Frontal cortex (tissue), 4 donors: ENCODE data around the gene ANGPTL2. TPM values are rescaled to one million over a fixed set of nuclear protein-coding genes. Genes with fewer than 3 reads are reported as not detected.

Source experiments
- DNase-seq, 2 donors: peaks; one replicate each; pipeline ENCODE4 v3.0.0; 2012; ENCODE audit warnings: low spot score in 2 of 2
- FAIRE-seq: peaks from 2 replicates; lab custom pipeline; 2012; peaks lifted over from hg19 to GRCh38; lab: Jason Lieb, UNC
- total RNA-seq: library from RNA; depleted of rRNA; stranded (reverse); fragments of >200 nt; gene quantifications from one replicate; pipeline ENCODE4 v1.2.3, GENCODE V29; 2014
- donor health status: control.
- donor health status: control.
- donor health status: control.

The ANGPTL2 gene
- total RNA-seq, 1 donor from 2014 or later, result 2.0 TPM

- no peak for DNase-seq
Measured at GRCh38 chr9:127084076-127085039, 38.1 kb downstream of the ANGPTL2 start.

GRCh38 chr9:127083138-127083980 lies 39.1 kb downstream of the ANGPTL2 start:
- FAIRE-seq (no peak), DNase-seq (no peak)

More at GRCh38 chr9:127084076-127085039, 38.1 kb downstream of the ANGPTL2 start:
- no peak for FAIRE-seq

DNA sequence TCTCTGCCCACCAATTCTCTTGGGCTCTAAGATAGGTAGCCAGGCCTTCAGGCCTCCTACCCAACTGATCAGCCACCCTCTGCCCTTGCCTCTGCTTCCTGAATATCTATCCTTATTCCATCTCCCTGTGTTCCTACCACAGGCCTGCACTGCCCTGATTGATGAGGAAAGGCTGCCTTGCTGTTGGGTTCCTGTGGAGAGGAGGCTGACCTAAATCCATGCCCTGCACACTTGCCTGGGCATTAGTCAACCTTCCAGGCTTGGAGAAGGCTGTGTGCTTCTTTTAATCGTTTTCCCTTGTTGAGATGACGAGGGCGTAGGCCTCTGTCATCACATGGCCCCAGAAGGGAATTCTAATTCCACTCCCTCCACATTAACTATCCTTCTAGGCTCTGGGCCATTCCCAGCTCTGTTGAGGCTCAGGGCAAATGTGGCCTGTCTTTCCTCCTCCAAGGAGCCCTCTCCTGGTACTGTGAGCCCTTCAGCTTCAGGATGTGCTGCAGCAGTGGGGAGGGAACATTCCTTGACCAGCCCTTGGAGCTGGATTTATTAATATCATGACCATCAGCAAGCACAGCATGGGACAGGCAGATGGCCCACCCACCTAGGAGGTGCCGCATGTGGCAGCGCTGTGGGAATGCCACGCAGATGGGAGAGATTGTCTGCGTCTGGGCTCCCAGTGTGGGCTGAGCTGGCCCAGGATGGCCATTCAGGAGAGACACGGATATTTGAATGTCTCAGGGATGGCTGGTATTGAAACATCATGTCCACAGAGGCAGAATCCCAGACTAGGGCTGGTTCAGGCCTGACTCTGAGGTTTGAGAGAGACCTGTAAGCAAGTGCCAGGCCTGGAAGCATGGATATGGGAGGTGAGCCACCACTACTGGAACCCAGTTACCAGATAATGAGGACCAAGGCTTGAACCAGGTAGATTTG lies 40.9 kb downstream of the ANGPTL2 start:
- no peak for DNase-seq
- no peak for FAIRE-seq

DNA sequence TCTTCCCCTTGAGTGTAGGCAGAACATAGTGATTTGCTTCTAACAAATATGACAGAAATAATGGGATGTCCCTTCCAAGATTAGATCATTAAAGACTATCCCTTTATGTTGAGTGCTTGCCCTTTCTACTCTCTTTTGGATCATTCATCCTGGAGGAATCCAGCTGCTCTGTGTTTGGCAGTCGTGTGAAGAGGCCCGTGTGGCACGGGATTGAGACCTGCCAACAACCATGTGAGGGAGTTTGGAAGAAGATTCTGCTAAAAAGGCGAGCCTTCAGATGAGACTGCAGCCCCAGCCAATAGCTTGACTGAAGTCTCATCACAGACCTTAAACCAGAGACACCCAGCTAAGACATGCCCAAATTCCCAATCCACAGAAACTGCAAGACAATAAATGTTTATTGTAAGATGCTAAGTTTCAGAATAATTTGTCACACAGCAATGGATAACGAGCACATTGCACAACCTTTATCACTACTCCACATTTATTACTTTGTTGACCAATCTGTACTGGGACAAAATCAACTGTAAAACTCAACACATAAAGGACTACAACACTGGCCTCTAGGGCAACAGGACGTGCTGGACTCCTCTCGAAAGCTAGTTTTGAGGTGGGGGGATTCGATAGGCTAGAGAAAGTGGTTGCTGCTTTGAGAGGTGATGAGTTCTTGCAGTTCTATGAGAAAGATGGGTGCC lies 42.8 kb downstream of the ANGPTL2 start:
- DNase-seq (no peak), FAIRE-seq (no peak)

GRCh38 chr9:127078988-127079387 lies 43.4 kb downstream of the ANGPTL2 start:
- no peak for FAIRE-seq
- no peak for DNase-seq

DNA sequence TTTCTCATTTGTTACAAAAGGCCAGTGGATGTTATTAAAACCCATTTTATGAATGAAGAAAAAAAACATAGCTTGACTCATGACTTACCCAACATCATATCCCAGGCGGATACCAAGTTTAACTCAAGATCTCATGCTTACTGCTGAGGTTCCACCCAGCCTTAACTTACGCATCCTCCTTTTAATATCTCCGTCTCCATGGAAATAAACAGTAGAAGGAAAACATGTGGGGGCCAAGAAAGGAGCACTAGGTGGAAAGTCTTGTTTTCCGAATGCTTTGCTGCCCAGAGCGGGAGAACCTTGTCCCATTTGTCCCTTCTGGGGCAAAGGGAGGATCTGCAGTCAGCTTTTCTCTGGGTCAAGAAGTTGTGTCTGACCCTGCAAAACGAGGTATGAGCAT lies 44.1 kb downstream of the ANGPTL2 start:
- no peak for FAIRE-seq
- DNase-seq, result no peak

GRCh38 chr9:127077644-127077946 lies 44.8 kb downstream of the ANGPTL2 start:
- FAIRE-seq, result no peak

DNA sequence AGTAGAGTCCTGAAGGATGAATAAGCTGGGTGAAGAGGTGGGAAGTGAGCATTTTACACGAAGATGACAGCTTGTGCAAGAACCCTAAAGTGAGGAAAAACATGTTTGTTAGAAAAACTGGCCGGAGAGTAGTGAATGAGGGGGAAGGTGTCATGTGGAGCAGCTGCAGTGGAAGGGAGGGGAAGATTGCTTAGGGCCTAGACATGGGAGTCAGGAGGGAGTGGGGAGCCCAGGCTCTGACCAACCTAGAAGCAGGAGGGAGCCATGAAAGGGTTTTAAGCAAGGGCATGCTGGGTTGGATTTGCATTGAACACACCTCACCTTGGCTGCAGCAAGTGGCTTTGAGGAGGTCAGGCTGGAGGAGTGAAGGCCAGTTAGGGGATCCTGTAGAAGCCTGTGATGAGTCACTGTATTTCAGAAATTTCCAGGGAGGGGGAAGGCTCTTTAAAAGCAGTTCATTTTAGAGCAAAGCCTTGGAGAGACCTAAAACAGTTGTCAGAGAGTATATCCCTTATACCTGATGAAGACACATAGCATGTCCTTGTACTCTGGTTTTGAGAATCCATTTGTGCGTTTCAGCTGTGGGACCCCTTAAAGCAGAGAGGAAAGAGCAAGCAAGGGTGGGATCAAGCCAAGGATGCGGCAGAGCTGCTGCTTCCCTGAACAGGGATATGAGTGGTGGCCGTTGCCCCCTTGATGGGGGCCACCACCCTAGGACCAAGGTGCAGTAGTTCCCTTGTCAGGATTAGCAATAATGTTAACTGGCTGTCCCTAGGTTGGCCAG lies 45.4 kb downstream of the ANGPTL2 start:
- FAIRE-seq (no peak), DNase-seq (no peak)

More at GRCh38 chr9:127077644-127077946, 44.8 kb downstream of the ANGPTL2 start:
- no peak for DNase-seq

DNA sequence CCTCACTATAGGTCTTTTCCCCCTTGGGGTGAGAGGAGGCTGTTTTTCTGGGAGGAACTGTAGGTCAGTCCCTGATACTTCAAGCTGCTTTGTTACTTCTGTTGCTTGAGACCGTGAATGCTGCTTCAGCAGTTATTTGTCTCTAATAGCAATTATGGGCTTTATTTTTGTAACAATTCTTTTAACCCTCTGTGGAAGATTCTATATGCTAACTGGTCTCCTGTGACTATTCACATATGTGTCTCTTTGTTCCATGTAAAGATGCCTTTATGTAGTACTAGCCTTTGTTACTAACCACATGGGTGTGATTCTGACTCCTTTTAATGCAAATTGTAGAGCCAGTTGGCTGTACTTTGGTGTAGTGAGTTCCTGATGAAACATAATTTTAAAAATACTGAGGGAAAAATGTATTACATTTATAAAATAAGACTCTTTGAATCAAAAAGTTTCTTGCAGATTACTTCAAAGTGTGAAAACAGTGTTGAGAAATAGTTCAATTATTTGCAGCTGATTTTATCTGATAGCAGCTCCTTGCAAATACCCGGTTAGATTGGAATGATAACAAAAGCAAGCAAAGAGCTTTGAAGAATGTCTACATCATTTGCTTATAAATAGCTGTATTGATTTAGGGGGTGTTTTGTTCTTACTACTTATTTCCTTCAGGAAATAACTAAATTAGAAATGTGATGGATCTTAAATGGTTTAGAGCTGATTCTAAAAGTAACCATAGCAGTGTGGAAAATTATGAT lies 46.6 kb downstream of the ANGPTL2 start:
- FAIRE-seq (no peak), DNase-seq (no peak)

DNA sequence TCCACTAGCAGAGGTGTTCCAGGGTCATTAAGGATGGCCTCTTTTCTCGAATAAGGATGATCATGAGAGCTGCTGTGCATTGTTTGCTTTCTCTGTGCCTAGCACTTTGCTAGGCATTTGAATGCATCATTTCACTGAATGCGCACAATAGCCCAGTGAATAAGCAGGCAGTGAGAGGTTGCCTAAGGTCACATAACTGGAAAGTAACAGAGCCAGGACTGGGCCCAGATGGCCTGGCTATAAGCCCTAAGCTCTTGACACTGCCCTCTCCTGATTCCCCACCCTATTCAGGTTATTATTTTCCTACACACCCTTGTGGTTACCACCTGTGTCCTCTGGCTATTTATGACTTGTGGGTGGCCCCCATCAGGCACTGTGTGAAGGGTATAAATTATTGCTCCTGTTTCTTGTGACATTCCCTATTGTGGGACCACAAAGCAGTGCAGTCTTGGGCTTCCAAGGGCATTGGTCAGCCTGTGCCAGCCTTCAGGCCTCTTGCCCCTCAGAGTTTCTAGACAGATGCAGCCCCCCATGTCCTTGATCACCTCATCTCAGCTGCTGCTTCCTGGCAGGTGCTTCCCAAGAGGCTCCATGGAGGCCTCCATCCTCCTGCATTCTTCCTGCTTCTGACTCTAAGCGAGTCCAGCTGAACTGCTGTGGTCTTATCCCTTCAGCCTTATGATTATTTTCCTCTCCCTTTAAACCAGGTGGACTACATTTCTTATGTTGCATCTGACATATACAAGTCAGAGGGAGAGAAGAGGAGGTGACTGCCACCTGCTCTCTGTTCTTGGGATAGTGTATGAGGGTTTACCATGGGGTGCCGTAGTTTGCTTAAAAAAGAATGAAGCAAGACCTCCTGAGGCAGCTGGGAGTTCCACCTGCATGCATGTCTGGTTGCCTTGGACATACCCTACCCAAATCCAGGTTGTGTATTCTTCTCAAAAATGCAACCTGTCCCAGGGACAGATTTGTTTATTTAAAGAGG lies 47.6 kb downstream of the ANGPTL2 start:
- no peak for DNase-seq
- FAIRE-seq, result no peak

DNA sequence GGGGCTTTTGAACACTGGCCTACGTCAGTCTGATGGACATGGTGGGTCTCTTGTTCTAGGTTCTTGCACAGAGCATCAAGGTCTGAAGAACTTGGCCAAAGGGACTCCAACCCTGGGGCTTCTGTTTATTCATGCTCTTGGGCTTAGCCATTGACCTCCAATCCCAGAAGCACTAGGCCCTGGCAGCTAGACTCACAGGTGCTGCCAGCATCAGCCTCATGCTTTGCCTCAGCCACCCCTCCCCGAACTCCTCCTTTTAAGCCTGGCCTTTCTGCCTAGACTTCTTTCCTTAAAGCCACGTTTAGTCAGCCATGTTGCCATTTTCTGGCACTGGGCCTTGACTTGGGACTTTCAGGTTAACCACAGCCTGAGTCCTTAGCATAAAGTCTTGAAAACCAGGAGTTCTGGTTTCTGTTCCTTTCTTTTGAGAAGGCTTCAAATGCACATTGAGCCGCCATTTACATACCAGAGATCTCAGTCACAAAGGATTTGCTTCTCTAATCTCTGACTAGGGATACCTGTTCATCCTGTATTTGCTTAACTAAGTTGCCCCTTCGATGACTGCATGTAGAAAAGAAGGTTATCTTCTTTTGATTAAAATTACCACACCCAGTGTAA lies 54.7 kb downstream of the ANGPTL2 start:
- no peak for FAIRE-seq

DNA sequence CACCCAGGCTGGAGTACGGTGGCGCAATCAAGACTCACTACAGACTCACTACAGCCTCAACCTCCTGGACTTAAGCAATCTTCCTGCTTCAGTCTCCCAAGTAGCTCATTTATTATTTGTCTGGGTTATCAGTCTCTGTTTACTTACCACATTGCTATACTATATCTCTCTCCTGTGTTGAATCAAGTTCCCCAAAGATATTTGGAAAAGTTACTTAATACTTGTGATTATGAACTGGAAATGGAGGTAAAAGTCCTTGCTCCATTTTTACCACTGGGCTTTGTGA lies 55.6 kb downstream of the ANGPTL2 start:
- FAIRE-seq, result no peak
- DNase-seq, result no peak

More for the DNA sequence above, 54.7 kb downstream of the ANGPTL2 start:
- no peak for DNase-seq

DNA sequence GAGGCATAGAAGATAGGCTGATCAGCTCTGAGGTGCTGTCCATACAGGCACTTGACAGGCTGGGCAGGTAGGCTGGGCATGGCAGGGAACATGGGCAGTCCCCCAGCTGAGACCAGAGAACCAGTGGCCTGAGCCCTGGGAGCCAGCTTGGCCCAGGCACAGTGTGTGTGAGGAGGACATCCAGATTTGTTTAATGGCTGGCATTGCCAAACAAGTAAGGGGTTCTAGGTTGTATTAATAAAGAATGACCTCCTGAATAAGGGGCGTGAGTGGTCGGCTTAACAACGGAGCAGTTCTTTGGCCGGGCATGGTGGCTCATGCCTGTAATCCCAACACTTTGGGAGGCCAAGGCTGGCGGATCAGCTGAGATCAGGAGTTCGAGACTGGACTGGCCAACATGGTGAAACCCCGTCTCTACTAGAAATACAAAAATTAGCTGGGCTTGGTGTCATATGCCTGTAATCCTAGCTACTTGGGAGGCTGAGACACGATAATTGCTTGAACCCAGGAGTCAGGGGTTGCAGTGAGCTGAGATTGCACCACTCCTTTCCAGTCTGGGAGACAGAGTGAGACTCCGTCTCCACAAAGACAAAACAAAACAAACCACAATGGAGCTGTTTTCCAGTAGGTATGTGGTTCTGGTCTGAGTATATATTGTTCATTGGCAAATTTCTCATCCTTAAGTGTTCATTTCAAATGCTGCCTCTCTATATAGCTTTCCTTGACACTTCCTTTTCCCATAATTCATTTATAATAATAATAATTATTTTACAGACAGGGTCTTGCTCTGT lies 56.2 kb downstream of the ANGPTL2 start:
- DNase-seq, result no peak

GRCh38 chr9:127065592-127065991 lies 56.8 kb downstream of the ANGPTL2 start:
- FAIRE-seq (no peak), DNase-seq (no peak)

More for the DNA sequence above, 56.2 kb downstream of the ANGPTL2 start:
- FAIRE-seq, result no peak

GRCh38 chr9:127064335-127064734 lies 58.1 kb downstream of the ANGPTL2 start:
- FAIRE-seq, result no peak

DNA sequence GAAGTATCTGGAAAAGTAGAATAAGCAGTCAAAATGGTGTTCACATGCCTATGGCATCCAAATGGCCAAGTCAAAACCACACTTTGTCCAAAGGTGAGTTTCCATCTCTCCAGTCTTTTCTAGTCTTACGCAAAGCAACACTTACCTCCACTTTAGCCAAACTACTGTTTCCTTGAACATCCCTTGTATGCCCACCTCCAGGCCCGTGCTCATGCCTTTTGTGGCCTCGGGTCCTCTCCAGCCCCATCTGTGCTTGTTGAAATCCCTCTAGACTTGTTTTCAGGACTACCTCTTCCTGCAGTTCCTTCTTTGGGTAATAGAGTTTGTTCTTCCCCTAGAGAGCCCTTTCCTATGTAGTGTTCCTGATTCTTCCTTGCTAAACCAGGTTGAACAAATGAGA lies 61.0 kb downstream of the ANGPTL2 start:
- DNase-seq, result no peak
- FAIRE-seq, result no peak

More at GRCh38 chr9:127064335-127064734, 58.1 kb downstream of the ANGPTL2 start:
- DNase-seq, result no peak
